Stomach (tissue), 4 donors: ENCODE results near the gene KLHDC7B.

Experiments used
- CTCF ChIP-seq, 7 experiments: fragments of 450-650 bp in 4 of 7; fragments of 200-600 bp in 3 of 7; sonication (generic) in 3 of 7; IDR thresholded peaks; one replicate each; pipeline ENCODE4 v1.5.1; 2016 to 2019; ENCODE audit warnings: antibody characterized with exemption in 7 of 7, control low read depth in 2 of 7, mild to moderate bottlenecking in 1 of 7
- EP300 ChIP-seq: sonication (generic); formaldehyde crosslinking; IDR thresholded peaks from one replicate; pipeline ENCODE4 v1.6.1; 2017; ENCODE audit warnings: antibody characterized with exemption
- POLR2A ChIP-seq, 4 donors: fragments of 450-650 bp; IDR thresholded peaks; one replicate each; pipeline ENCODE4 v1.6.1; 2016; ENCODE audit warnings: antibody characterized with exemption in 4 of 4, control low read depth in 2 of 4, mild to moderate bottlenecking in 1 of 4, moderate library complexity in 1 of 4
- POLR2AphosphoS5 ChIP-seq, 3 donors: sonication (generic); formaldehyde crosslinking; IDR thresholded peaks; one replicate each; pipeline ENCODE4 v1.6.1; 2016; ENCODE audit warnings: antibody characterized with exemption in 3 of 3

DNA sequence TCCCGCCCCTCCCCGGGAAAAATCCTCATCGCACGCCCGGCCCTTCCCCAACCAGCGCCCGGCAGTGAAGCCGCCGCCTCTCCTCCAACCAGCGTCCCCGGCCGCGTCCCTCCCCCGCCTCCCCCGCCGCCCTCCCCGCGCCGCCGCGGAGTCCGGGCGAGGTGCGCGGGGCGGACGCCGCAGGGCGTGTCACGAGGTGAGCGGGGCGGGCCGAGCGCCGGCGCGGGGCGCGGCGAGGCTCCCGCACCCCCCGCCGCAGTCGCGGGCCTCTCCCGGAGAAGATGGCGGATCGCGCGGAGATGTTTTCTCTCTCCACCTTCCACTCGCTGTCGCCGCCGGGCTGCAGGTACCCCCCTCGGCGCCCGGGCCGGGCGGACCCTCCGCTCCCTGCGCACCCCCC lies 54.8 kb downstream of the KLHDC7B start, which contains the start of gene MAPK8IP2:
- TF ChIP-seq POLR2A (IDR thresholded peaks at IDR 0.05) (no peak), CTCF (IDR thresholded peaks at IDR 0.05) (no peak), POLR2AphosphoS5 (IDR thresholded peaks at IDR 0.05) (no peak), EP300 (no peak)
